ENCODE data around the gene PGAP3. TPM values are rescaled to one million over a fixed set of nuclear protein-coding genes. Genes with fewer than 3 reads are reported as not detected.
A peak's percentile ranks its signal among the peaks of the same experiment; 100 is the strongest.

PGAP3 gene
- total and polyA plus RNA-seq, 9 donors, result 16.0 to 21.0 (median 18.0) TPM

- Histone ChIP-seq H3K36me3 (ENCODE audit: control insufficient read depth, insufficient read depth, low read length) (no peaks in the 10 kb centered on the region), H3K4me1 (ENCODE audit: control insufficient read depth, insufficient read depth, low read length) (peaks cover 14% of the 10 kb centered on the region), H3K27me3 (ENCODE audit: control insufficient read depth, insufficient read depth, low read length) (peaks cover 90% of the 10 kb centered on the region), H3K4me3 (ENCODE audit: low read length) (no peak overlapping the region), H3K27ac (ENCODE audit: low read length) (no peak overlapping the region), H3K9me3 (replicated peaks; ENCODE audit: control insufficient read depth, low read depth, low read length) (no peaks in the 10 kb centered on the region)
- DNase-seq, result no peak
- WGBS (ENCODE audit: insufficient coverage), result 16% methylated on average over 4 of the region's 10 CpGs
These were observed 59.0 kb downstream of the PGAP3 start for GRCh38 chr17:39628655-39629493.

- Histone ChIP-seq H3K36me3 (ENCODE audit: control insufficient read depth, insufficient read depth, low read length) (no peaks in the 10 kb centered on the region), H3K9me3 (replicated peaks; ENCODE audit: control insufficient read depth, low read depth, low read length) (no peaks in the 10 kb centered on the region), H3K4me1 (ENCODE audit: control insufficient read depth, insufficient read depth, low read length) (peaks cover 18% of the 10 kb centered on the region), H3K27me3 (ENCODE audit: control insufficient read depth, insufficient read depth, low read length) (peaks cover 89% of the 10 kb centered on the region), H3K27ac (ENCODE audit: low read length) (no peak overlapping the region), H3K4me3 (ENCODE audit: low read length) (no peak overlapping the region)
- no peak for DNase-seq
- WGBS (ENCODE audit: insufficient coverage), result 13% methylated on average over 12 of the region's 16 CpGs
These were observed 59.9 kb downstream of the PGAP3 start for GRCh38 chr17:39627712-39628516.

- H3K4me3 ChIP-seq (ENCODE audit: low read length), result peak overlapping the region; percentile 24
- H3K36me3 ChIP-seq (ENCODE audit: control insufficient read depth, insufficient read depth, low read length), result no peaks in the 10 kb centered on the region
- peaks cover 22% of the 10 kb centered on the region for H3K4me1 ChIP-seq (ENCODE audit: control insufficient read depth, insufficient read depth, low read length)
- H3K9me3 ChIP-seq (replicated peaks; ENCODE audit: control insufficient read depth, low read depth, low read length), result no peaks in the 10 kb centered on the region
- DNase-seq, result no peak
- peaks cover 84% of the 10 kb centered on the region for H3K27me3 ChIP-seq (ENCODE audit: control insufficient read depth, insufficient read depth, low read length)
- WGBS (ENCODE audit: insufficient coverage), result under 1% methylated on average over 70 of the region's 72 CpGs
- H3K27ac ChIP-seq (ENCODE audit: low read length), result no peak overlapping the region
These were observed 60.7 kb downstream of the PGAP3 start for GRCh38 chr17:39627047-39627711.

- Histone ChIP-seq H3K9me3 (replicated peaks; ENCODE audit: control insufficient read depth, low read depth, low read length) (no peaks in the 10 kb centered on the region), H3K4me1 (ENCODE audit: control insufficient read depth, insufficient read depth, low read length) (peaks cover 24% of the 10 kb centered on the region), H3K4me3 (ENCODE audit: low read length) (peak within 1 kb of the TSS; percentile 24), H3K36me3 (ENCODE audit: control insufficient read depth, insufficient read depth, low read length) (no peaks in the 10 kb centered on the region), H3K27me3 (ENCODE audit: control insufficient read depth, insufficient read depth, low read length) (peaks cover 81% of the 10 kb centered on the region), H3K27ac (ENCODE audit: low read length) (no peak within 1 kb of the TSS)
- WGBS (ENCODE audit: insufficient coverage), result 10% methylated on average over 26 of the region's 29 CpGs
- no peak for DNase-seq
These were observed 61.4 kb downstream of the PGAP3 start, which contains the start of gene PPP1R1B for GRCh38 chr17:39626171-39627046. Gene PPP1R1B, plus strand, starts transcription at chr17:39626952. Its CDS starts 441 bp downstream, at chr17:39627393.

- peak; percentile 42 for DNase-seq
- WGBS (ENCODE audit: insufficient coverage), result 42% methylated on average over 2 of the region's 5 CpGs
- H3K27me3 ChIP-seq (ENCODE audit: control insufficient read depth, insufficient read depth, low read length), result peaks cover 77% of the 10 kb centered on the region
These were observed 62.6 kb downstream of the PGAP3 start for GRCh38 chr17:39625198-39625785.

GRCh38 chr17:39624313-39624712 is 63.5 kb downstream of the PGAP3 start:
- Histone ChIP-seq H3K4me1 (ENCODE audit: control insufficient read depth, insufficient read depth, low read length) (peaks cover 26% of the 10 kb centered on the region), H3K4me3 (ENCODE audit: low read length) (no peak overlapping the region), H3K27ac (ENCODE audit: low read length) (no peak overlapping the region), H3K27me3 (ENCODE audit: control insufficient read depth, insufficient read depth, low read length) (peaks cover 69% of the 10 kb centered on the region), H3K36me3 (ENCODE audit: control insufficient read depth, insufficient read depth, low read length) (no peaks in the 10 kb centered on the region), H3K9me3 (replicated peaks; ENCODE audit: control insufficient read depth, low read depth, low read length) (no peaks in the 10 kb centered on the region)
- WGBS (ENCODE audit: insufficient coverage), result 36% methylated on average over 7 of the region's 8 CpGs
- no peak for DNase-seq

More at GRCh38 chr17:39625198-39625785, 62.6 kb downstream of the PGAP3 start:
- Histone ChIP-seq H3K9me3 (replicated peaks; ENCODE audit: control insufficient read depth, low read depth, low read length) (no peaks in the 10 kb centered on the region), H3K4me3 (ENCODE audit: low read length) (no peak overlapping the region), H3K36me3 (ENCODE audit: control insufficient read depth, insufficient read depth, low read length) (no peaks in the 10 kb centered on the region), H3K27ac (ENCODE audit: low read length) (no peak overlapping the region), H3K4me1 (ENCODE audit: control insufficient read depth, insufficient read depth, low read length) (peaks cover 26% of the 10 kb centered on the region)

- Histone ChIP-seq H3K4me3 (ENCODE audit: low read length) (no peak overlapping the region), H3K27me3 (ENCODE audit: control insufficient read depth, insufficient read depth, low read length) (peaks cover 69% of the 10 kb centered on the region), H3K9me3 (replicated peaks; ENCODE audit: control insufficient read depth, low read depth, low read length) (no peaks in the 10 kb centered on the region), H3K4me1 (ENCODE audit: control insufficient read depth, insufficient read depth, low read length) (peaks cover 32% of the 10 kb centered on the region), H3K27ac (ENCODE audit: low read length) (no peak overlapping the region), H3K36me3 (ENCODE audit: control insufficient read depth, insufficient read depth, low read length) (no peaks in the 10 kb centered on the region)
- 5% methylated on average over 14 of the region's 16 CpGs for WGBS (ENCODE audit: insufficient coverage)
- DNase-seq, result peak; percentile 76
These were observed 64.4 kb downstream of the PGAP3 start for GRCh38 chr17:39623356-39623950.

GRCh38 chr17:39622380-39623006 is 65.4 kb downstream of the PGAP3 start:
- DNase-seq, result no peak
- Histone ChIP-seq H3K27ac (ENCODE audit: low read length) (no peak overlapping the region), H3K9me3 (replicated peaks; ENCODE audit: control insufficient read depth, low read depth, low read length) (no peaks in the 10 kb centered on the region), H3K27me3 (ENCODE audit: control insufficient read depth, insufficient read depth, low read length) (peaks cover 61% of the 10 kb centered on the region), H3K36me3 (ENCODE audit: control insufficient read depth, insufficient read depth, low read length) (no peaks in the 10 kb centered on the region), H3K4me3 (ENCODE audit: low read length) (no peak overlapping the region), H3K4me1 (ENCODE audit: control insufficient read depth, insufficient read depth, low read length) (peaks cover 36% of the 10 kb centered on the region)
- WGBS (ENCODE audit: insufficient coverage), result 59% methylated on average over 5 of the region's 16 CpGs

All from muscle of leg (tissue), 11 donors.